Activated CD8-positive, alpha-beta memory T cell treated with anti-CD3 and anti-CD28 coated beads for 4 hours (primary cell): ENCODE data around the gene CCDC17.

Experiments
- DNase-seq, 2 donors: peaks; one replicate each; pipeline ENCODE4 v3.0.0-alpha.2; 2020; ENCODE audit warnings: low read depth in 2 of 2

CCDC17 gene

DNA sequence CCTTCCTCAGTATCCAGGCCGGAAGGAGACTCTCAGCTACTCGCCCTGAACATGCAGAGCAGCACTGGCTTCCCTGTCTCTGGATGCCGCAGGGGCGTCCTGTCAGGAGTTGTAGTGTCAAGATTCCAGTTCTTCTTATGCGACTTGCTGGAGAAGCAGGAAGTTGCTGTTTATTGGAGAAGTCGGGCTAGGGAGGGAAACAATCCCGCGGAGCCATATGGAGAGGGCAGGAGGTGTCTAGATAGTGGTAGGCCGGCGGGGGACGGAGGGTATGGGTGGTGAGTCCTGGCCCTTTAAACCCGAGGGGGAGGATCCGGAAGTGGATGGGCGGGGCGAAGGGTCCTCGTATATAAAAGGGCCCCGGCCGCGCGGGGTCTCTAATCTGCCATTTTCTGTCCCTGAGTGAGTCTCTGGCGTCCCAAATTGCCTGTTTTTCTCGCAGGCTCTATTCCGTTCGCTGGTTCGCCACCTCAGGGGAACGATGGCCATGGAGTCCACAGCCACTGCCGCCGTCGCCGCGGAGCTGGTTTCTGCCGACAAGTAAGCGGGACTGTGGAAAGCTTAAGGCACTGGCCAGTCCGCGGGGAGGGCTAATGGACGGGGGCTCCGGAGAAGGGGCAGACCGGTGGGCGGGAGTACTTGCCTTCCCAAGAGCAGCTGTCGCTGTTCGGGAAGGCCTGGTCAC is 40.0 kb downstream of the CCDC17 start, which contains the start of gene NASP:
TSS of gene NASP (plus strand) at position 376 of the 685 bp plus-strand sequence. CDS start at position 482, 106 bp downstream.
- peak; percentile 81 to 89 for DNase-seq

DNA sequence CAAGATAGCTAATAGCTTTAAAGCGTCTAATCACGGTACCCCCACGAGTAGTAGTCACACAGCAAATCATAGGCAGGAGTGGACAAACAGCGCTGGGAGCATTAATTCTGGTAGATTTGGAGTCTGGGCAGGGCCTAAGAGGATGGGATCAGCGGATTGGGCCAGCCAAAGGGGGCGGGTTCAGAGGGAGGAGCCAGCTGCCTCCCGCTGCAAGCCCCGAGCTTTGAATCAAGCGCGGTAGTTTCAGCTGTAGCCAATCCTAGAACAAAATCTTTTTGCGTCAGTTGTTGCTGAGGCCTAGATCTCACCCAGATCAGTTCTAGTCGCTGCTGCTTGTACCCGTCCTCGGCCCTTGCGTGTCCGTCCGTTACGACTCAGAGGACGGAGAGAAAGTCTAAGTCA is 40.6 kb downstream of the CCDC17 start:
- DNase-seq: peak; percentile 86 to 92

DNA sequence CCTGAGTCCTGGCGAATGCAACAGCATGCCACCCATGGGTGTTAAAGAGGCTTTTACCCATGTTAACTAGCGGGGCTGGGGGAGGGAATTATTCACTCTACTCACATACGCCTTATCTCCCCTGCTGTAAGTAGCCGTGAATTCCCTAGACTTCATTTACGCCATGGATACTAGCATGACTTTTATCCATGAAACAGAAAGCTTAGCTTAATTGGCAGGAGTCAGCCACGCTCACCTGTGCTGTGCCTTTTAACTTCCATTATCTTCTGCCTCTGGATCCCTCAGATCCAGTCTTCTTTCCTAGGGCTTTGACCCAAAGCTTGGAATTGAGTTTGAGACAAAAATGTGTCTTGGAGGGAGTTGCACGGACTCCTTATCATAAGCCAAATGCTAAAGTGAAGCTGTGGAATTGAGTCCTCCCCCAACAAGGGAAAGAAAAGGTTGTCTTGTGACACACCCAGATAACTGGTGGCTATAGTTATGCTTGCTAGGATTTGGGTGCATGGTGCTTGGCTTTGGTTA is 49.7 kb downstream of the CCDC17 start:
- DNase-seq: no peak

DNA sequence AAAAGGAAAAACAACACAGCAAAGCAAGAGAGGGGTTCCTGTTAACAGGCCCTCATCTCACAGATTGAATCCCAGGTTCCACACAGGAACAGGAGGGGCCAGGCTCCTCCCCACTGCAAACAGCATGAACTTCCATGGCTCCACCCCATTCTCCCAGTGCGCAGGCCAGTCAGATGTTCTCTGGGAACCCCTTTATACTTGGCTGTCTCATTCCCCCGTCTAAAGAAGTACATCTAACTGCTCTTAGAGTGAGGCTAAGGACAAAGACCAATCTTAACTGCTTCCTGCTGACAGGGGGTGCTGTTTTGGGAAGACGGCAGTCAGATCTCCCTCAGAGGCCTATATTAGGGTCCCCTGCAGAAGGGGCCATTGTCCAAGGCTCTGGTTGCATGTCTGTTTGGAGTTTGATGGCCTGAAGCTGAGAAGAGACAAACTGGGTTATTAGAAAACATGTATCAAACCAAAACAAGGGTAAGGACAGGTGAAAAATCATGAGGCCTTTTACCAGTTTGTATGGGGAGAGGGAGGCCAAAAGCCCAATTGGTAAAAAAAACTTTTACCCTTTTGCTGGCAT is 50.5 kb downstream of the CCDC17 start:
- DNase-seq: no peak

DNA sequence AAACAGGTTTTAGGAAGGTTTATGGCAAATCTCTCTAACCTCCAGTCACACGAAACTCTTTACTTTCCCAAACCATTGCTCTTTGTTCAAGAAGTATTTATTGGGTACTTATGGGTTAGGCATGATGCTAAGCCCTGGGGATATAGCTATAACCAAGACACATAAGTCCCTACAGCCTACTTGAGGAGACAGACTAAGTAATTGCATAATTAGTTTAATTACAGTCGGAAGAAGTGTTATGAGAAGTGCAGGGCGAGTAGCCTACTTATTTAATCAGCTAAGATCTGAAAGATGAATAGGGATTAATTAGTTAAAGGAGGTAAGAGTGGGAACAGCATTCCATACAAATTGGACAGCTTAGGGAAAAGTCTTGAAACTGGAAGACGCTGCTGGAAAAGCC is 53.2 kb downstream of the CCDC17 start:
- no peak for DNase-seq
